GM12878 (cell line): ENCODE results near the gene FSIP1. TPM values are rescaled to one million over a fixed set of nuclear protein-coding genes. Genes with fewer than 3 reads are reported as not detected.

ENCODE experiments used
- ATAC-seq: fragments of 200-7000 bp; cut with Tn5 transposase; 3 replicates; pipeline ENCODE4 v1.9.1; 2020; ENCODE audit warnings: mild to moderate bottlenecking, moderate library complexity
- BruUV-seq: library from RNA; stranded (reverse); fragments of 400-500 nt; replicated peaks from 2 replicates; lab custom pipeline; 2021; lab: Mats Ljungman, UMichigan
- CTCF ChIA-PET: fragments of 300-600 bp; sonication (Branson Sonifier 250); formaldehyde crosslinking; extraction: SDS; loops from one replicate; lab custom pipeline; 2021; ENCODE audit warnings: inconsistent platforms; lab: Yijun Ruan, JAX
- POLR2A ChIA-PET: fragments of 350-600 bp; formaldehyde crosslinking; extraction: SDS; loops from one replicate; lab custom pipeline; 2021; ENCODE audit warnings: inconsistent platforms; lab: Charles Lee
- RAD21 ChIA-PET: fragments of 300-600 bp; sonication (Branson Sonifier 250); formaldehyde crosslinking; loops from one replicate; lab custom pipeline; 2023; ENCODE audit warnings: antibody characterized with exemption; ENCODE audit not compliant: unreplicated experiment; lab: Charles Lee
- SMC1A ChIA-PET: fragments of 300-600 bp; sonication (Branson Sonifier 250); formaldehyde crosslinking; loops from one replicate; lab custom pipeline; 2023; ENCODE audit not compliant: unreplicated experiment, uncharacterized antibody; lab: Charles Lee
- DNase-seq: peaks from one replicate; pipeline ENCODE4 v3.0.0-alpha.2; 2011; ENCODE audit warnings: low read depth, low spot score
- FAIRE-seq: peaks from 3 replicates; lab custom pipeline; 2011; peaks lifted over from hg19 to GRCh38; lab: Jason Lieb, UNC
- H2AFZ ChIP-seq: 2 replicates; pipeline ENCODE4 v1.6.0; 2011; ENCODE audit warnings: low read depth, low read length, control low read depth; ENCODE audit not compliant: control insufficient read depth
- H3K27ac ChIP-seq: 2 replicates; pipeline ENCODE4 v1.5.1; 2011; ENCODE audit warnings: control low read depth; ENCODE audit not compliant: control insufficient read depth, insufficient read depth
- H3K27me3 ChIP-seq, 2 experiments: replicated peaks in 1 of 2; 2 replicates each; pipeline versions ENCODE4 v1.6.0 to v1.6.1; 2011; ENCODE audit warnings: low read length in 1 of 2; ENCODE audit not compliant: control insufficient read depth in 2 of 2, insufficient read depth in 2 of 2
- H3K36me3 ChIP-seq, 2 experiments: 2 replicates each; pipeline ENCODE4 v1.5.1; 2011; ENCODE audit warnings: low read length in 1 of 2; ENCODE audit not compliant: control insufficient read depth in 2 of 2, insufficient read depth in 2 of 2
- H3K4me1 ChIP-seq: 2 replicates; pipeline ENCODE4 v1.6.1; 2011; ENCODE audit warnings: mild to moderate bottlenecking, low read length, moderate library complexity, mixed read lengths; ENCODE audit not compliant: control insufficient read depth, insufficient read depth
- H3K4me2 ChIP-seq: 2 replicates; pipeline ENCODE4 v1.6.0; 2011; ENCODE audit warnings: control low read depth; ENCODE audit not compliant: control insufficient read depth, insufficient read depth
- H3K4me3 ChIP-seq: fragments of 200-600 bp; sonication (generic); 2 replicates; pipeline ENCODE4 v1.5.1; 2016
- H3K79me2 ChIP-seq: 2 replicates; pipeline ENCODE4 v1.6.0; 2011; ENCODE audit warnings: low read length; ENCODE audit not compliant: control insufficient read depth, insufficient read depth
- H3K9ac ChIP-seq: 2 replicates; pipeline ENCODE4 v1.8.0; 2011; ENCODE audit warnings: low read length, control low read depth, mixed read lengths; ENCODE audit not compliant: control insufficient read depth, insufficient read depth
- H3K9me3 ChIP-seq: replicated peaks from 3 replicates; pipeline ENCODE4 v1.5.1; 2011; ENCODE audit warnings: mild to moderate bottlenecking, low read length; ENCODE audit not compliant: control insufficient read depth, insufficient read depth
- H4K20me1 ChIP-seq: 2 replicates; pipeline ENCODE4 v1.6.0; 2011; ENCODE audit not compliant: control insufficient read depth, insufficient read depth
- ATF2 ChIP-seq: IDR thresholded peaks from 2 replicates; pipeline ENCODE4 v1.6.1; 2012; ENCODE audit warnings: low read length, inconsistent platforms
- ATF3 ChIP-seq: IDR thresholded peaks from 2 replicates; pipeline ENCODE4 v1.6.1; 2011; ENCODE audit warnings: low read depth, mild to moderate bottlenecking, low read length, moderate library complexity, borderline replicate concordance; ENCODE audit errors: extremely low read depth
- CHD4 ChIP-seq: fragments of 200-600 bp; sonication (generic); IDR thresholded peaks from 2 replicates; pipeline ENCODE4 v1.6.1; 2016; ENCODE audit warnings: mild to moderate bottlenecking
- E2F4 ChIP-seq: IDR thresholded peaks from 2 replicates; pipeline ENCODE4 v1.6.1; 2012; ENCODE audit warnings: low read depth, low read length, improper control_type of control experiment
- MAX ChIP-seq: IDR thresholded peaks from 2 replicates; pipeline ENCODE4 v1.6.1; 2012; ENCODE audit warnings: low read depth, low read length, improper control_type of control experiment
- MTA3 ChIP-seq: IDR thresholded peaks from 2 replicates; pipeline ENCODE4 v1.6.1; 2012; ENCODE audit warnings: low read length, inconsistent platforms, borderline replicate concordance
- NBN ChIP-seq: fragments of 450-650 bp; IDR thresholded peaks from 2 replicates; pipeline ENCODE4 v1.6.1; 2016
- NR2C1 ChIP-seq: fragments of 450-650 bp; IDR thresholded peaks from 2 replicates; pipeline ENCODE4 v1.6.1; 2017; ENCODE audit warnings: antibody characterized with exemption, mild to moderate bottlenecking, moderate library complexity
- NR2C2 ChIP-seq: IDR thresholded peaks from 2 replicates; pipeline ENCODE4 v1.6.1; 2011; ENCODE audit warnings: borderline replicate concordance, low read depth; ENCODE audit not compliant: control insufficient read depth, insufficient read length
- POLR2A ChIP-seq: IDR thresholded peaks from 2 replicates; pipeline ENCODE4 v1.6.1; 2011; ENCODE audit warnings: low read depth, mild to moderate bottlenecking, low read length
- POU2F2 ChIP-seq: IDR thresholded peaks from 3 replicates; pipeline ENCODE4 v1.6.1; 2011; ENCODE audit warnings: low read depth, mild to moderate bottlenecking, low read length, borderline replicate concordance
- RB1 ChIP-seq: fragments of 450-650 bp; formaldehyde crosslinking; IDR thresholded peaks from 2 replicates; pipeline ENCODE4 v1.6.1; 2017; ENCODE audit warnings: mild to moderate bottlenecking, borderline replicate concordance
- REST ChIP-seq: IDR thresholded peaks from 2 replicates; pipeline ENCODE4 v1.6.1; 2012; ENCODE audit warnings: mild to moderate bottlenecking, low read depth, low read length
- SKIL ChIP-seq: fragments of 450-650 bp; IDR thresholded peaks from 2 replicates; pipeline ENCODE4 v1.6.1; 2017; ENCODE audit warnings: mild to moderate bottlenecking, low read depth, inconsistent platforms; ENCODE audit not compliant: poor library complexity, severe bottlenecking
- SP1 ChIP-seq: IDR thresholded peaks from one replicate; pipeline ENCODE4 v1.6.1; 2011; ENCODE audit warnings: low read depth, low read length
- ZNF274 ChIP-seq: IDR thresholded peaks from one replicate; pipeline ENCODE4 v1.8.0; 2011; ENCODE audit not compliant: insufficient read length, insufficient read depth
- ZNF622 ChIP-seq: fragments of 450-650 bp; IDR thresholded peaks from 2 replicates; pipeline ENCODE4 v1.6.1; 2017; ENCODE audit warnings: mild to moderate bottlenecking, inconsistent platforms
- WGBS: methylation state at CpG from one replicate; pipeline ENCODE4 v1.1.6; 2016; ENCODE audit warnings: low lambda C conversion rate; ENCODE audit not compliant: insufficient replicate concordance, insufficient coverage; ENCODE audit errors: missing lambda C conversion rate; 5-methylcytosine and 5-hydroxymethylcytosine counted together
- in situ Hi-C: fragments of 300-500 bp; cut with MboI; formaldehyde crosslinking; loops from 9 replicates; pipeline ENCODE4 v1.14.3; 2018; ENCODE audit warnings: mixed read lengths
- intact Hi-C: fragments of 100-400 bp; cut with micrococcal nuclease; formaldehyde crosslinking; loops from one replicate; pipeline ENCODE4 v1.14.2; 2022; ENCODE audit not compliant: unreplicated experiment
- polyA plus RNA-seq, 11 experiments: library from polyadenylated mRNA; depleted of rRNA in 4 of 11; unstranded in 6 of 11; stranded (reverse) in 5 of 11; fragments of >200 nt; fragmentation: Nextera tagmentation in 4 of 11; fragmentation: Illumina TruSeq in 1 of 11; extraction: Ambion mirVana in 4 of 11; extraction: Trizol in 1 of 11; gene quantifications; 1 replicate in 1 of 11; 2 replicates in 10 of 11; pipeline versions ENCODE4 v1.2.1 to v1.2.3, GENCODE V29; 2011 to 2016; ENCODE audit warnings: inconsistent platforms in 2 of 11, missing spikeins in 2 of 11, low read depth in 1 of 11
- total RNA-seq, 4 experiments: library from RNA; depleted of rRNA in 3 of 4; stranded (reverse); fragments of >200 nt in 3 of 4; fragmentation: Illumina TruSeq in 1 of 4; extraction: Trizol in 1 of 4; gene quantifications; 2 replicates each; pipeline versions ENCODE4 v1.2.1 to v1.2.3, GENCODE V29; 2013 to 2021

The FSIP1 gene
- total and polyA plus RNA-seq, 10 of the 15 experiments (the other 5 are each of a cell fraction or from before 2014, with no cell fraction given), result 0.15 to 0.67 (median 0.35) TPM

GRCh38 chr15:39621976-39622375 is 160.7 kb downstream of the FSIP1 start:
- CTCF ChIA-PET, result interaction anchor here (1.1 to 1.8 kb wide), 4 partner anchors 13 to 922 kb away, joined by 3 to 5 read pairs (median 4); no protein-coding TSS in a partner anchor
- no peak overlapping the region for H3K27ac ChIP-seq
- H3K27me3 ChIP-seq, result no peaks in the 10 kb centered on the region
- POLR2A ChIA-PET, result no interaction called here
- in situ Hi-C loops (no loop called here), intact Hi-C loops (no loop called here)
- no peaks in the 10 kb centered on the region for H3K79me2 ChIP-seq
- peaks cover 30% of the 10 kb centered on the region for H3K4me1 ChIP-seq
- no peak overlapping the region for H3K9ac ChIP-seq
- SMC1A ChIA-PET, result interaction anchor here (1.0 to 5.9 kb wide), 8 partner anchors 8 to 252 kb away, joined by 3 to 44 read pairs (median 6); no protein-coding TSS in a partner anchor
- no TSS peak for BruUV-seq
- no peak overlapping the region for H3K4me2 ChIP-seq
- no peaks in the 10 kb centered on the region; the same call in 2 of the 3 replicates for H3K9me3 ChIP-seq
- RAD21 ChIA-PET, result interaction anchor here (1.2 to 2.0 kb wide), 3 partner anchors 11 to 1491 kb away, joined by 4 to 6 read pairs (median 5); no protein-coding TSS in a partner anchor
- no peak for ATAC-seq
- no peak for DNase-seq
- no peaks in the 10 kb centered on the region for H4K20me1 ChIP-seq
- no peak for FAIRE-seq
- no peak overlapping the region for H3K4me3 ChIP-seq
- 31% methylated on average over 1 of the region's 1 CpG for WGBS
- no peak overlapping the region for H2AFZ ChIP-seq
- no peaks in the 10 kb centered on the region for H3K36me3 ChIP-seq
- TF ChIP-seq POLR2A (no peak), RB1 (no peak), MTA3 (no peak), ZNF622 (no peak), CHD4 (no peak), E2F4 (no peak), ATF2 (no peak), SP1 (no peak), NBN (no peak), ZNF274 (no peak), MAX (no peak), REST (no peak), POU2F2 (no peak), ATF3 (no peak), NR2C2 (no peak), SKIL (no peak), NR2C1 (no peak)
